WERI-Rb-1 (cell line): ENCODE data around the gene GRIK4.

Experiments
- DNase-seq: peaks from one replicate; pipeline ENCODE4 v3.0.0-alpha.2; 2020
- H3K27ac ChIP-seq: fragments of 250-450 bp; sonication (Bioruptor Pico); 2 replicates; pipeline ENCODE4 v1.5.1; 2020; ENCODE audit warnings: mild to moderate bottlenecking, moderate library complexity
- H3K27me3 ChIP-seq: fragments of 250-450 bp; sonication (Bioruptor Pico); 2 replicates; pipeline ENCODE4 v1.5.1; 2021; ENCODE audit warnings: mild to moderate bottlenecking, low read depth, moderate library complexity; ENCODE audit not compliant: insufficient read depth, severe bottlenecking
- H3K36me3 ChIP-seq: fragments of 250-450 bp; sonication (Bioruptor Pico); 2 replicates; pipeline ENCODE4 v1.5.1; 2020; ENCODE audit warnings: mild to moderate bottlenecking, moderate library complexity
- H3K4me3 ChIP-seq: 2 replicates; pipeline ENCODE4 v1.5.1; 2011; ENCODE audit warnings: low read depth, mild to moderate bottlenecking, control low read depth, low read length
- H3K9me3 ChIP-seq: fragments of 250-450 bp; sonication (Bioruptor Pico); 2 replicates; pipeline ENCODE4 v1.5.1; 2021; ENCODE audit warnings: mild to moderate bottlenecking, moderate library complexity; ENCODE audit not compliant: severe bottlenecking
- TF ChIP-seq, protein P1 (sequence below): IDR thresholded peaks from 2 replicates; pipeline ENCODE4 v1.5.1; 2011; ENCODE audit warnings: low read depth, mild to moderate bottlenecking, control low read depth, inconsistent platforms, low read length

The GRIK4 gene

GRCh38 chr11:120529911-120530310, 18.4 kb downstream of the GRIK4 start:
- DNase-seq: no peak
- H3K36me3 ChIP-seq: no peaks in the 10 kb centered on the region
- no peaks in the 10 kb centered on the region for H3K9me3 ChIP-seq
- no peaks in the 10 kb centered on the region for H3K27me3 ChIP-seq
- H3K4me3 ChIP-seq: no peak overlapping the region
- H3K27ac ChIP-seq: no peak overlapping the region
- TF ChIP-seq, protein P1, sequence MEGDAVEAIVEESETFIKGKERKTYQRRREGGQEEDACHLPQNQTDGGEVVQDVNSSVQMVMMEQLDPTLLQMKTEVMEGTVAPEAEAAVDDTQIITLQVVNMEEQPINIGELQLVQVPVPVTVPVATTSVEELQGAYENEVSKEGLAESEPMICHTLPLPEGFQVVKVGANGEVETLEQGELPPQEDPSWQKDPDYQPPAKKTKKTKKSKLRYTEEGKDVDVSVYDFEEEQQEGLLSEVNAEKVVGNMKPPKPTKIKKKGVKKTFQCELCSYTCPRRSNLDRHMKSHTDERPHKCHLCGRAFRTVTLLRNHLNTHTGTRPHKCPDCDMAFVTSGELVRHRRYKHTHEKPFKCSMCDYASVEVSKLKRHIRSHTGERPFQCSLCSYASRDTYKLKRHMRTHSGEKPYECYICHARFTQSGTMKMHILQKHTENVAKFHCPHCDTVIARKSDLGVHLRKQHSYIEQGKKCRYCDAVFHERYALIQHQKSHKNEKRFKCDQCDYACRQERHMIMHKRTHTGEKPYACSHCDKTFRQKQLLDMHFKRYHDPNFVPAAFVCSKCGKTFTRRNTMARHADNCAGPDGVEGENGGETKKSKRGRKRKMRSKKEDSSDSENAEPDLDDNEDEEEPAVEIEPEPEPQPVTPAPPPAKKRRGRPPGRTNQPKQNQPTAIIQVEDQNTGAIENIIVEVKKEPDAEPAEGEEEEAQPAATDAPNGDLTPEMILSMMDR: no peak

GRCh38 chr11:120532082-120532831, 20.7 kb downstream of the GRIK4 start:
- Histone ChIP-seq H3K9me3 (no peaks in the 10 kb centered on the region), H3K36me3 (no peaks in the 10 kb centered on the region), H3K27me3 (no peaks in the 10 kb centered on the region), H3K27ac (no peak overlapping the region), H3K4me3 (no peak overlapping the region)
- no peak for DNase-seq
- TF ChIP-seq, protein P1: no peak

- Histone ChIP-seq H3K9me3 (no peaks in the 10 kb centered on the region), H3K27me3 (no peaks in the 10 kb centered on the region), H3K36me3 (no peaks in the 10 kb centered on the region), H3K4me3 (no peak overlapping the region), H3K27ac (no peak overlapping the region)
- TF ChIP-seq, protein P1: no peak
- DNase-seq: no peak
These were observed 21.3 kb downstream of the GRIK4 start for GRCh38 chr11:120532832-120533196.

- Histone ChIP-seq H3K9me3 (no peaks in the 10 kb centered on the region), H3K4me3 (no peak overlapping the region), H3K27ac (no peak overlapping the region), H3K36me3 (no peaks in the 10 kb centered on the region), H3K27me3 (no peaks in the 10 kb centered on the region)
- no peak for DNase-seq
- TF ChIP-seq, protein P1: no peak
These were observed 24.7 kb downstream of the GRIK4 start for GRCh38 chr11:120536091-120536796.

DNA sequence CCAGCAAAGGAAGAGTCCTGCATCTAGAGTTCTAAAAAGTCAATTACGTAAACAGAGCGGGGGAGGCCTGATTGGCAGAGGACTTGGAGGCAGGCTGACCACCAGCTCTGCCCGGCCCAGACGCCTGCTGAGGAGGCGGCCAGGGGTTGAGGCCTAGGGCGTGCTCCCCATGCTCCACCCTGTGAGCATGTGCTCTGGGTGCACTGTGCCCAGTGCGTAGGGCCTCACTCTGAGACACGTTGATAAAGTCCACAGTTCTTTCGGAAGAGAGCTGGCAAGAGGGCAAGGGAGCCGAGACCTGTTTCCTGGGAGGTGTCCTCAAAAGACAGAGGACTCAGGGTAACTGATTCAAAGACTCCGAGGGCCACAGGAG, 25.2 kb downstream of the GRIK4 start:
- no peak overlapping the region for H3K4me3 ChIP-seq
- no peaks in the 10 kb centered on the region for H3K27me3 ChIP-seq
- TF ChIP-seq, protein P1: no peak
- no peaks in the 10 kb centered on the region for H3K36me3 ChIP-seq
- no peaks in the 10 kb centered on the region for H3K9me3 ChIP-seq
- DNase-seq: no peak
- no peak overlapping the region for H3K27ac ChIP-seq
